NCI-H2196 (cell line): Measurements from ENCODE around the gene C10orf90.

ENCODE experiments used
- DNase-seq: peaks from one replicate; lab custom pipeline; 2025; ENCODE audit not compliant: unreplicated experiment; lab: John Stamatoyannopoulos, UW

The C10orf90 gene

DNA sequence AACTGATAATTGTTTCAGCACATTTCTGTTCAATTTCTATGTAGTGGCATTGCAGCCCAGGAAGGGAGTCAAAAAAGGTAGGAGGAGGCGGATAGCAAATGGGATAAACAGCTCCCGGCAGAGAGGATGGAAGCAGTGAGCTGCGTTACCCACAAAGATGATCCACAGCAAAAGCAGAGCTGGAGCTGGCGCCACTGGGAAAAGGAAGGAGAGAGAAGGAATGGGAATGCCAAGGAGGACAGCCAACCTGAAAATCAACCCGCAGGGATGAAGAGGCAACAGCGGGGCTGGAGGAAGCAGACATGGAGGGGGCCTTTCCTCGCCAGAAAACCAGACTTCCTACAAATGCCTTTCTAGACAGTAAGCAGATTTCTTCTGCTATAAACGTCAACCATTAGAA, 199.5 kb downstream of the C10orf90 start:
- no peak for DNase-seq

- DNase-seq, result no peak
These were observed 200.8 kb downstream of the C10orf90 start for GRCh38 chr10:126469692-126470091.

DNA sequence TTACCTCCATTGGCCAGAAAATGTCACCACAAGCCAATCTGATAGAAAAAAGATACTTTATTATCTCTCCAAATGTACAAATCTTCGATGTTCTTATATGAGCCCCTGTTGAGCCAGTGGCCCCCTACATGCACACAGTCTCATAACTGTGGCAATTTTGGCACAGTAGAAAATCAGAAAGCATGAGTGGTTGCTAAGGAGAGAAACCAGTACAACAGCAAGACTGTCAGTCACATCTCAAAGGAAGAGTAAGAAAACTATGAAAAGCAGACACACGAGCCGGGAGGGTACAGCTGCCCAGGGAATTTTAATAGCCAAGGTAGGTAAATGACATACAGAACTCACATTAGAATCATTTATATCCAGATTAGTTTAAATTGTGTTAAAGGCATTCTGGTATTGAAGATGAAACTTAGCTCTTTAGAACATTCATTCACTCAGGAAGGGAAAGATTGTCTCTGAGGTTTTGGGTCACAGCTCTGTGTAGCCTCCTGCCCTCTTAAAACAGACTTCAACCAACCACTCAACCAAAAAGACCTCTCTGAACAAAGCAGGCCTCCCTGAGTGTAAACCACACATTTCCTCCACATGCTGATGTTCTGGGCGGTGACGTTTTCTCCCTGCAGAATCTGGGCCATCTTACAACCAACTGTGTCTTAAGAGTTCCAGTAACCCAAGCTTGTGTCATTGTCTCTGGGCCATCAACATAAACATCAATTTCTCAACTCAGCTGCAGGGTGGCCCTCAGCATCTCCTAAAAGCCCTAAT, 201.4 kb downstream of the C10orf90 start:
- DNase-seq, result no peak

- DNase-seq, result no peak
These were observed 202.0 kb downstream of the C10orf90 start for GRCh38 chr10:126468467-126468866.

GRCh38 chr10:126465771-126466170, 204.7 kb downstream of the C10orf90 start:
- DNase-seq, result no peak

- no peak for DNase-seq
These were observed 207.2 kb downstream of the C10orf90 start for GRCh38 chr10:126463286-126463685.

- DNase-seq, result no peak
These were observed 209.1 kb downstream of the C10orf90 start for GRCh38 chr10:126461289-126461940.

DNA sequence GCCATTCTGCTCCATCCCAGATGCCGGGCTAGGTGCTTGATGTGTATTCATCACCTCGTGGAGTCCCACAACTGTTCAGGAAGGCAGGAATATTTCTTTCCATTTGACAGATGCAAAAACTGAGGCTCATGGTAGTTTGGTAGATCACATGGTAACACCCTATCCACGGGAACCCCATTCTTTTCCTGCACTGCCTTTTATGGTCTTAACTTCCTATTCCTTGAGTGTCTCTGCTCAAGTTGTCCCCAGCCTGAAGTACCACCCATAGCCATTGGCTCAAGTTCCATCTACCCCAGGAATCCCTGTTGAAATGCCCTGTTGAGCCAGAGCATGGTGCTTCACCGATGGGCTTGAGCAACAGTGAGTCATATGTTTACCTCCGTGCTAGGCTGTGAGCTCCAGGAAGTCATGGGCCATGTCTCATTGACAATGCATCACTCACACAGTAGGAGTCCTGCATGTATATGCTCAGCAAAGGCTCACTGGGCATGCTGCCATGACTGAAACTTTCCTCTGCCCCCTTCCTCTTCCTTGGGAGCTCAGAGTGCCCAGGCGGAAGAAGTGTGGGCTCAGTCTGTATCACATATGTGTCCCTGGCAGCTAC, 210.5 kb downstream of the C10orf90 start:
- DNase-seq, result peak; percentile 1

DNA sequence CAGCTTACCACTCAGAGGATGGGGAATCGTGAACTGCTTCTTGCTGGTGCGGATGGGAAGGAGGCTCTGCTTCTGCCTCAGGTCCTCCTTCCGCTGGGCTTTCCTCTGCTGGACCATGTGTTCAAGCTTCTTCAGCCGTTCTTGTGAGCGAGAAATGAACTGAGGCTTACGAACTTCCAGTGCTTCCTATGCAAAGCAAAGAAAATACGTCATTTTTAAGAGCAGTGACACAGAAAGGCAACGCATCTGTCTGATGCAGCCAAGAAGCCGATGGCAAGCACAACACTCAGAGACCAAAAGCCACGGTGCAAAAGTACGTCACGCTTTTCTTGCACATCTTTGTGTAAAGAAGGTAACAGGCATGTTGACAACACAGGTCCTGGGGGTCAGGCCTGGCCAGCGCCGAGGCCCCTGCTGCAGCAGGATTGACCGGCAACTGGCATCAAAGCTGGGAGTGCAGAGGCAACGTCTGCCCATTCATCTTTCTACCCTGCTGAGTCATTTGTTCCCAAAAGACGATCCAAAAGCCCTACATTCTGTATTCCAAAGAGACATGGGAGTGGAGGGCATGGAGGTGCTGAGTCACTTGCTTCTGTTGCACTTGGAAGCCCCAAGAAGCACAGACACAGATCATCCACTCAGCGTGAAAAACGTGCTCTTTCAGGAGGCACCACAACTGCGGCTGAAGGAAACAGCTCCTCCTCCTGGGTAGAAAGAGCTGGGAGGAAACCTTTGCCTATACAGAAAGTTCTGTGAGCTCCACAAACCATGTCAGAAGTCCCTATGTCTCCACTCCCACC, 211.3 kb downstream of the C10orf90 start:
- DNase-seq, result no peak

DNA sequence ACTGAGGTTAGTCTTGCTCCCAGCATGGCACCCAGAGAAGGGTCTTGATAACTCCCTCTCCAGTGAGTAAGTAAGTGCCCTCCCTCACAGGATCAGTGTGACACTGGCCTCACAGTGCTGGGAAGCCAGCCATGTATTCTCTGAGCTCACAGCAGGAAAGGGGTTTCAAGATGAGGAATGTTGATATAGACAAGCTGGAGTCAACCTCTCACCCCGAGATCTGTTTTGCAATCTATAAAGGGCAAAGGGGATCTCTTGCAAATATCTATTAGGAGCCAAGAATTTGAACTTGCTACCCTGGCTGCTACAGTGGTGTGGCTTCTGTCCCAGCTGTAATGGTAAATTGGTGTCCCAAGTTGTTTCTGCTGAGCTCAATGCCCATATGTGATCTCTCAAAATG, 212.0 kb downstream of the C10orf90 start:
- DNase-seq, result no peak

- DNase-seq, result no peak
These were observed 213.9 kb downstream of the C10orf90 start for GRCh38 chr10:126456632-126457031.

GRCh38 chr10:126455766-126456405, 214.6 kb downstream of the C10orf90 start:
- DNase-seq, result no peak

DNA sequence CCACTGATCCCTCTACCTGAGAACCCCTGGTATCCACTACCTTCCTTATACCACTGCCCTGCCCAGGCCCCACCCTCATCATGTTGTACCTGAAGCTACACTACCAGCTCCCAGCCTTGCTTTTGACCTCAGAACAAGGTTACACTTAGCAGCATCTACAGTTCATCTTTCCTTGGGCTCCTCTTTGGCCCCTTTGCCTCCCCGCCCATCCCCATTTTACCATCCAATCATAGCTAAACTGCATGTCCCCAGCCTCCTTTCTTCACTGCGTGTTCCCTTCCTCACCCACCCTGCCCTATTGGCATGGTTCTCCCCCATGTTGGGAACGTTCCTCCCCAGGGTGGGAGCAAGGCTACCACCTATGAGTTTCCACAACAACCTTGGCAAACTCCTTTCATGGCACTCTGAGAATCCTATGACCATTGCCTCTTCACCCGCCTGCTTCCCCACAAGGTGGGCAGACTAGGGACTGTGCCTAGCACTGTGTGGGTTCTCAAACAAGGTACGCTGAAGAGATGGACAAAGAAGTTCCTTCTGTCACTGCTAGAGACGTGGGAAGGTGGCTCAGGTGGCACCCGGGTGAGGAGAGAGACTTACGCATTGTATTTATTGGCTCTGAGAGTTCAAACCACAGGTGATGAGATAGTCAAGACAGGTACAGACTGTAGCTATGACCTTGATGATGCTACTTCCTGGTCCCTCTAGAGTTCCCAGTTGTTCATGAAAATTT, 215.3 kb downstream of the C10orf90 start:
- DNase-seq, result no peak

GRCh38 chr10:126454045-126454751, 216.3 kb downstream of the C10orf90 start:
- DNase-seq, result no peak

- no peak for DNase-seq
These were observed 218.2 kb downstream of the C10orf90 start for GRCh38 chr10:126452245-126452644.

DNA sequence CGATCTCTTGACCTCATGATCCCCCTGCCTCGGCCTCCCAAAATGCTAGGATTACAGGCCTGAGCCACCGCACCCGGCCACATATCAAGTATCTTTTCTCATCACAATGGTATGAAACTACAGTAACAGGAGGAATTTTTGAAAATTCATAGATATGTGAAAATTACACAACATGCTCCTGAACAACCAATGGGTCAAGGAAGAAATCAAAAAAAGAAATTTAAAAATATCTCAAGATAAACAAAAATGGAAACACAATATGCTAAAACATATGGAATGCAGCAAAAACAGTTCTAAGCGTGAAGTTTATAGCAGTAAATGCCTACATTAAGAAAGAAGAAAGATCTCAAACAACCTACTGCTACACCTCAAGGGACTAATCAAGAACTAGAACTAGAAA, 222.4 kb downstream of the C10orf90 start:
- DNase-seq, result no peak

DNA sequence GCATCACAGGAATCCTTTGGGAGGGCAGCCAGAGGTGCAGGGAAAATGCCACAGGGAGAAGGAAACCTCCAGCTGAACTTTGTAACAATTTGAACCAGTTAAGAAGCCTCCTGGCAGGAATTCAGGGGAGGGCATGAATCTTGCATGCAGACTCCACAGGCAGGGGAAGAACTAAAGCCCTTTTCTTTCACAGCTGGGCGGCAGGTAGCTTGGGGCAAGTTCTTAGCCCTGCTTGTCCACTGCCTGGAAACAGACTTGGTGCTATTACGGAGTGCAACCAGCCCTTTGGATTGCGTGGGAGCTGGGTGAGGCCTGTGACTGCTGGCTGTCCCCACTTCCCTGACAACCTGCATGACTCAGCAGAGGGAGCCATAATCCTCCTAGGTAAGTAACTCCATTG, 230.6 kb downstream of the C10orf90 start:
- DNase-seq, result no peak

- DNase-seq, result no peak
These were observed 232.1 kb downstream of the C10orf90 start for GRCh38 chr10:126438407-126438783.

DNA sequence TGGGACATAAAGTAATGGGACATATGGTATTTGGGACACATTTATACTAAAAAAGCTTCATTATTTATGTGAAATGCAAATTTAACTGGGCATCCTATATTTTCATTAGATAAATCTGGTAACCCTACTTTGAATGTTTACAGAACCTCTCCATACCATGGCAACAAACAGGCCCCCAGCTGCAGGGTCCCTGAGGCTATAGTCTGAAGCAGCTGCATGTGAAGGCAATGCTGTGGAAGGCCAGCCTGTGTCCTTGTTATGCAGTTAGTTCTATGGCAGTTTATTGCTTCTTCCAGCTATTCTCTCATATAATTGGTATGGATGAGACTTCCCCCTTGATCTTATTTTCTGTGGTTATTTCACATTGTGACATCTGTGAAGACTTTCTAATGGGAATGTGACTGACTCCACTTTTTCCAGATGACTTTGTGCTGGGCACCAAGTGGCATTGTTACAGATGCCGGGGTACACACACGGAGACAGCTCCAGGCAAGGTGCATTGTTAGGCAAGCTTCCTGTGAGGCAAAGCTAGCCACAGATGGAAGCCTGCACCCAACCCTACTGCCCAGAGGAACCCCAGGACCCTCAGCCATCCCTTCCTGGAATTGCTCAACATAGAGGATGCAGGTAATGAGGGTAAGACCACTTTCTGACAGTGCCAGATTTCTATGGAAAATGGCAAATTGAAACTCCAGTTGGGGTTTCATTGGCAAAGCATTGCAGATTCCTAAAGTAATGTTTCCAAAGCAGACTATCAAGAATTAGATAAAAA, 232.7 kb downstream of the C10orf90 start:
- DNase-seq, result no peak
